Measurements from ENCODE around the gene ARHGAP42.
"Not testable (repeated sequence)": the region's sequence is repeated elsewhere in the genome, so short reads cannot be mapped to it uniquely, and the experiment has no call there.

Gene ARHGAP42

GRCh38 chr11:100687054-100687629, at the start of gene ARHGAP42:
Gene ARHGAP42 (plus strand): TSS chr11:100687288. CDS start chr11:100687679, 391 bp downstream.
- DNase-seq = no peak

GRCh38 chr11:100637706-100638105, 49.4 kb upstream of the ARHGAP42 start:
- DNase-seq = no peak

- no peak for DNase-seq
These were observed 48.4 kb upstream of the ARHGAP42 start for GRCh38 chr11:100638648-100639047.

- DNase-seq = no peak
These were observed 47.9 kb upstream of the ARHGAP42 start for GRCh38 chr11:100639140-100639539.

- no peak for DNase-seq
These were observed 47.0 kb upstream of the ARHGAP42 start for GRCh38 chr11:100640071-100640470.

GRCh38 chr11:100640646-100641045, 46.4 kb upstream of the ARHGAP42 start:
- DNase-seq = no peak

GRCh38 chr11:100641456-100641855, 45.6 kb upstream of the ARHGAP42 start:
- no peak for DNase-seq

GRCh38 chr11:100646545-100646944, 40.5 kb upstream of the ARHGAP42 start:
- DNase-seq = no peak

- no peak for DNase-seq
These were observed 39.2 kb upstream of the ARHGAP42 start for GRCh38 chr11:100647861-100648260.

- no peak for DNase-seq
These were observed 23.5 kb upstream of the ARHGAP42 start for GRCh38 chr11:100663583-100663982.

- no peak for DNase-seq
These were observed 23.1 kb upstream of the ARHGAP42 start for GRCh38 chr11:100663996-100664395.

GRCh38 chr11:100666816-100667215, 20.3 kb upstream of the ARHGAP42 start:
- not testable (repeated sequence) for DNase-seq

- no peak for DNase-seq
These were observed 19.6 kb upstream of the ARHGAP42 start for GRCh38 chr11:100667449-100667848.

GRCh38 chr11:100670140-100670539, 16.9 kb upstream of the ARHGAP42 start:
- DNase-seq = no peak

- no peak for DNase-seq
These were observed 15.6 kb upstream of the ARHGAP42 start for GRCh38 chr11:100671471-100671870.

- no peak for DNase-seq
These were observed 14.5 kb upstream of the ARHGAP42 start for GRCh38 chr11:100672498-100673033.

- no peak for DNase-seq
These were observed 14.0 kb upstream of the ARHGAP42 start for GRCh38 chr11:100673063-100673462.

- DNase-seq = no peak
These were observed 12.9 kb upstream of the ARHGAP42 start for GRCh38 chr11:100674212-100674611.

GRCh38 chr11:100675115-100675650, 11.9 kb upstream of the ARHGAP42 start:
- no peak for DNase-seq

- no peak for DNase-seq
These were observed 10.2 kb upstream of the ARHGAP42 start for GRCh38 chr11:100676901-100677300.

- no peak for DNase-seq
These were observed 9.3 kb upstream of the ARHGAP42 start for GRCh38 chr11:100677796-100678195.

GRCh38 chr11:100680070-100680469, 7.0 kb upstream of the ARHGAP42 start:
- DNase-seq = no peak

- DNase-seq = no peak
These were observed 6.0 kb upstream of the ARHGAP42 start for GRCh38 chr11:100681064-100681502.

- no peak for DNase-seq
These were observed 4.7 kb upstream of the ARHGAP42 start for GRCh38 chr11:100682247-100682969.
